Measurements from ENCODE around the gene GCKR. TPM values are rescaled to one million over a fixed set of nuclear protein-coding genes. Genes with fewer than 3 reads are reported as not detected.

GCKR gene
- total RNA-seq, 1 donor from 2014 or later: not detected

- Histone ChIP-seq H3K4me1 (no peaks in the 10 kb centered on the region), H3K36me3 (no peaks in the 10 kb centered on the region), H3K27me3 (ENCODE audit: low read depth) (peaks cover 22% of the 10 kb centered on the region), H3K9me3 (replicated peaks) (no peaks in the 10 kb centered on the region), H3K27ac (replicated peaks) (no peak overlapping the region), H3K4me3 (no peak overlapping the region)
- TF ChIP-seq, protein P1, sequence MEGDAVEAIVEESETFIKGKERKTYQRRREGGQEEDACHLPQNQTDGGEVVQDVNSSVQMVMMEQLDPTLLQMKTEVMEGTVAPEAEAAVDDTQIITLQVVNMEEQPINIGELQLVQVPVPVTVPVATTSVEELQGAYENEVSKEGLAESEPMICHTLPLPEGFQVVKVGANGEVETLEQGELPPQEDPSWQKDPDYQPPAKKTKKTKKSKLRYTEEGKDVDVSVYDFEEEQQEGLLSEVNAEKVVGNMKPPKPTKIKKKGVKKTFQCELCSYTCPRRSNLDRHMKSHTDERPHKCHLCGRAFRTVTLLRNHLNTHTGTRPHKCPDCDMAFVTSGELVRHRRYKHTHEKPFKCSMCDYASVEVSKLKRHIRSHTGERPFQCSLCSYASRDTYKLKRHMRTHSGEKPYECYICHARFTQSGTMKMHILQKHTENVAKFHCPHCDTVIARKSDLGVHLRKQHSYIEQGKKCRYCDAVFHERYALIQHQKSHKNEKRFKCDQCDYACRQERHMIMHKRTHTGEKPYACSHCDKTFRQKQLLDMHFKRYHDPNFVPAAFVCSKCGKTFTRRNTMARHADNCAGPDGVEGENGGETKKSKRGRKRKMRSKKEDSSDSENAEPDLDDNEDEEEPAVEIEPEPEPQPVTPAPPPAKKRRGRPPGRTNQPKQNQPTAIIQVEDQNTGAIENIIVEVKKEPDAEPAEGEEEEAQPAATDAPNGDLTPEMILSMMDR (IDR thresholded peaks at IDR 0.05; ENCODE audit: borderline replicate concordance): no peak
- intact Hi-C loops (cut with micrococcal nuclease): no loop called here
- DNase-seq: no peak
Measured at GRCh38 chr2:27509326-27509725, 12.7 kb downstream of the GCKR start.

DNA sequence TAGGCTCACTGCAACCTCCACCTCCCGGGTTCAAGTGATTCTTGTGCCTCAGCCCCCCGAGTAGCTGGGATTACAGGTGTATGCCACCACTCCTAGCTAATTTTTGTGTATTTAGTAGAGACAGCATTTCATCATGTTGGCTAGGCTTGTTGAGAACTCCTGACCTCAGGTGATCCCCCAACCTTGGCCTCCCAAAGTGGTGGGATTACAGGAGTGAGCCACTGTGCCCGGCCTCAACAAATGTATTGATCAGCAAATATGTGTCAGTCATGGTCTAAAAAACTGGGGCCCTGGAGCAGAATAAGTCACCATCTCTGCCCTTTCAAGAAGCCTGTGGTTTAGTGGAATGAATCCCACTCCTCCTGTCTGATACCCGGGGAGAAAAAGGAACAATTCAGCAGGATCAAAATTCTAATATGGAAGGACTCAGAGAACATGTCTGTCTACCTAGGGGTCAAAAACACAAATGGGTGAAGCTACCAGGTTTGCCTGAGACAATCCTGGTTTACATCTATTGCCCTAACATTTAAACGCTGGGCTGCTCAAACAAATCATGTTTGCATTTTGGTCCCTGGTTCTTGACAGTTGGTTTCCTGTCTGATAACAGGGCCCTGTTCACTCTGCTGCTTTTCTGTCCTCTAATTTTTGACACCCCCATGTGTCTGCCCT lies 21.6 kb downstream of the GCKR start:
- H3K4me1 ChIP-seq: no peaks in the 10 kb centered on the region
- H3K27ac ChIP-seq (replicated peaks): no peak overlapping the region
- no peak for DNase-seq
- H3K27me3 ChIP-seq (ENCODE audit: low read depth): peaks cover 57% of the 10 kb centered on the region
- TF ChIP-seq, protein P1 (IDR thresholded peaks at IDR 0.05; ENCODE audit: borderline replicate concordance): no peak
- no peak overlapping the region for H3K4me3 ChIP-seq
- intact Hi-C loops (cut with micrococcal nuclease): no loop called here
- no peaks in the 10 kb centered on the region for H3K9me3 ChIP-seq (replicated peaks)
- no peaks in the 10 kb centered on the region for H3K36me3 ChIP-seq

- Histone ChIP-seq H3K27ac (replicated peaks) (no peak overlapping the region), H3K4me3 (no peak overlapping the region), H3K36me3 (no peaks in the 10 kb centered on the region), H3K9me3 (replicated peaks) (no peaks in the 10 kb centered on the region), H3K27me3 (ENCODE audit: low read depth) (peaks cover 56% of the 10 kb centered on the region), H3K4me1 (no peaks in the 10 kb centered on the region)
- intact Hi-C loops (cut with micrococcal nuclease): no loop called here
- DNase-seq: no peak
- TF ChIP-seq, protein P1 (IDR thresholded peaks at IDR 0.05; ENCODE audit: borderline replicate concordance): no peak
Measured at GRCh38 chr2:27518782-27519113, 22.1 kb downstream of the GCKR start.

GRCh38 chr2:27520316-27520715 lies 23.7 kb downstream of the GCKR start:
- Histone ChIP-seq H3K4me1 (no peaks in the 10 kb centered on the region), H3K4me3 (no peak overlapping the region), H3K27me3 (ENCODE audit: low read depth) (peaks cover 46% of the 10 kb centered on the region), H3K27ac (replicated peaks) (no peak overlapping the region), H3K9me3 (replicated peaks) (no peaks in the 10 kb centered on the region), H3K36me3 (no peaks in the 10 kb centered on the region)
- TF ChIP-seq, protein P1 (IDR thresholded peaks at IDR 0.05; ENCODE audit: borderline replicate concordance): no peak
- no peak for DNase-seq
- intact Hi-C loops (cut with micrococcal nuclease): no loop called here

DNA sequence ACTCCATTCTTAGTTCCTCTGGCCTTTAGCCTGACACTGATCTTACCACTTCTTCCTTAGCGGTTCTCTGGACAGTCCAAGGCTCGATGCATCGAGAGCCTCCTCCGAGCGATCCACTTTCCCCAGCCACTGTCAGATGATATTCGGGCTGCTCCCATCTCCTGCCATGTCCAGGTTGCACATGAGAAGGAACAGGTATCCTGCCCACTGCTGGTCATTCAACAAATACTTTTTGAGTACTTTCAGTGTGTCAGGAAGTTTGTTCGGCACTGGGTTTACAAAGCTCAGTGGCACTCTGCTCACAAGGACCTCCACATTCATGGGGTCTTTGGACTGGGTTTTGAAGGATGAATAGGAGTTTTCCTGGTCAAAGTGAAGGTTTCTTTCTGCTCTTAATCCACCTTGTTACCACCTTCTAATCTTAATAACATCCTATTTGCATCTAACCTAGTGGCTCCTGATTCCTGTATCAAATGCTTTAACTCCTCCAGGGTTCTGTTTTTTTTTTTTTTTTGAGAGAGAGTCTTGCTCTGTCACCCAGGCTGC lies 25.8 kb downstream of the GCKR start:
- no peak overlapping the region for H3K4me3 ChIP-seq

More for the DNA sequence above, 25.8 kb downstream of the GCKR start:
- no peak overlapping the region for H3K27ac ChIP-seq (replicated peaks)
- H3K4me1 ChIP-seq: no peaks in the 10 kb centered on the region
- H3K36me3 ChIP-seq: no peaks in the 10 kb centered on the region
- peaks cover 44% of the 10 kb centered on the region for H3K27me3 ChIP-seq (ENCODE audit: low read depth)
- intact Hi-C loops (cut with micrococcal nuclease): no loop called here
- TF ChIP-seq, protein P1 (IDR thresholded peaks at IDR 0.05; ENCODE audit: borderline replicate concordance): no peak
- no peak for DNase-seq
- H3K9me3 ChIP-seq (replicated peaks): no peaks in the 10 kb centered on the region
